ENCODE measurements around the gene C1orf35. TPM values are rescaled to one million over a fixed set of nuclear protein-coding genes. Genes with fewer than 3 reads are reported as not detected.

C1orf35 gene
- total RNA-seq, 4 donors from 2014 or later: 8.5 to 21.3 (median 18.1) TPM

GRCh38 chr1:228125185-228125584, 22.1 kb upstream of the C1orf35 start:
- Histone ChIP-seq H3K36me3 (no peaks in the 10 kb centered on the region), H3K4me3 (no peak overlapping the region), H3K9me3 (no peaks in the 10 kb centered on the region), H3K27me3 (peaks cover 0 to 5% (median 0%) of the 10 kb centered on the region in 4 donors), H3K4me1 (peaks cover 0 to 23% (median 8%) of the 10 kb centered on the region in 3 donors), H3K27ac (no peak overlapping the region)
- intact Hi-C loops (cut with DNase I): loop anchor here (10.0 kb wide), 1 partner anchor 270 kb away; no protein-coding TSS in a partner anchor
- no peak for DNase-seq
- WGBS, 2 donors: 73 to 77% methylated on average over 5 of the region's 5 CpGs
- TF ChIP-seq CTCF (IDR thresholded peaks at IDR 0.05) (no peak), POLR2A (IDR thresholded peaks at IDR 0.05) (no peak)

GRCh38 chr1:228123505-228123904, 20.4 kb upstream of the C1orf35 start:
- H3K27me3 ChIP-seq: no peaks in the 10 kb centered on the region
- intact Hi-C loops (cut with DNase I): loop anchor here (10.0 kb wide), 1 partner anchor 271 kb away; no protein-coding TSS in a partner anchor
- no peaks in the 10 kb centered on the region for H3K9me3 ChIP-seq
- peaks cover 0 to 30% (median 8%) of the 10 kb centered on the region in 3 donors for H3K4me1 ChIP-seq
- WGBS, 2 donors: 78 to 92% methylated on average over 2 of the region's 2 CpGs
- no peak overlapping the region for H3K27ac ChIP-seq
- no peaks in the 10 kb centered on the region for H3K36me3 ChIP-seq
- no peak for DNase-seq
- TF ChIP-seq POLR2A (IDR thresholded peaks at IDR 0.05) (no peak), CTCF (IDR thresholded peaks at IDR 0.05) (no peak)
- no peak overlapping the region for H3K4me3 ChIP-seq

- Histone ChIP-seq H3K27ac (no peak overlapping the region), H3K27me3 (no peaks in the 10 kb centered on the region), H3K9me3 (no peaks in the 10 kb centered on the region), H3K4me3 (no peak overlapping the region), H3K36me3 (no peaks in the 10 kb centered on the region), H3K4me1 (peaks cover 0 to 30% (median 8%) of the 10 kb centered on the region in 3 donors)
- TF ChIP-seq POLR2A (IDR thresholded peaks at IDR 0.05): no peak
- no peak for TF ChIP-seq CTCF (IDR thresholded peaks at IDR 0.05)
- DNase-seq: no peak
- intact Hi-C loops (cut with DNase I): loop anchor here (10.0 kb wide), 1 partner anchor 272 kb away; no protein-coding TSS in a partner anchor
- 83% methylated on average over 1 of the region's 1 CpG for WGBS, 2 donors
These were observed 19.9 kb upstream of the C1orf35 start for GRCh38 chr1:228122921-228123441.

- DNase-seq: no peak
- H3K4me1 ChIP-seq: peaks cover 0 to 20% (median 3%) of the 10 kb centered on the region in 3 donors
- WGBS, 2 donors: 37 to 53% methylated on average over 5 of the region's 5 CpGs
- H3K27me3 ChIP-seq: no peaks in the 10 kb centered on the region
- intact Hi-C loops (cut with DNase I): loop anchor here (10.0 kb wide), 1 partner anchor 274 kb away; no protein-coding TSS in a partner anchor
- peak overlapping the region in 2 of 4 donors; percentile 6 to 12 for H3K27ac ChIP-seq
- TF ChIP-seq CTCF (IDR thresholded peaks at IDR 0.05): peak in 1 of 6 experiments; percentile 25
- TF ChIP-seq POLR2A (IDR thresholded peaks at IDR 0.05): no peak
- H3K9me3 ChIP-seq: no peaks in the 10 kb centered on the region
- H3K4me3 ChIP-seq: no peak overlapping the region
- H3K36me3 ChIP-seq: no peaks in the 10 kb centered on the region
These were observed 17.8 kb upstream of the C1orf35 start for GRCh38 chr1:228120857-228121489.

- H3K9me3 ChIP-seq: no peaks in the 10 kb centered on the region
- no peaks in the 10 kb centered on the region for H3K36me3 ChIP-seq
- H3K4me3 ChIP-seq: no peak overlapping the region
- H3K4me1 ChIP-seq: peaks cover 0 to 16% (median 3%) of the 10 kb centered on the region in 3 donors
- WGBS, 2 donors: 26 to 33% methylated on average over 1 of the region's 1 CpG
- DNase-seq: no peak
- H3K27ac ChIP-seq: peak overlapping the region in 3 of 4 donors; percentile 0 to 12 (median 6)
- TF ChIP-seq CTCF (IDR thresholded peaks at IDR 0.05) (no peak), POLR2A (IDR thresholded peaks at IDR 0.05) (no peak)
- H3K27me3 ChIP-seq: no peaks in the 10 kb centered on the region
- intact Hi-C loops (cut with DNase I): loop anchor here (10.0 kb wide), 1 partner anchor 274 kb away; no protein-coding TSS in a partner anchor
These were observed 17.2 kb upstream of the C1orf35 start for GRCh38 chr1:228120351-228120750.
